Measurements from ENCODE around the gene NPR2. TPM values are rescaled to one million over a fixed set of nuclear protein-coding genes. Genes with fewer than 3 reads are reported as not detected.

NPR2 gene
- total RNA-seq, 3 donors from 2014 or later: 8.8 to 31.8 (median 12.0) TPM

- DNase-seq: peak in 1 of 3 donors; percentile 60
- ATAC-seq: peak; percentile 7
- H3K4me1 ChIP-seq (ENCODE audit: low read depth): peaks cover 44% of the 10 kb centered on the region
- no peaks in the 10 kb centered on the region for H3K9me3 ChIP-seq
- TF ChIP-seq CTCF (IDR thresholded peaks at IDR 0.05): no peak
- H3K36me3 ChIP-seq (ENCODE audit: low read depth): no peaks in the 10 kb centered on the region
- intact Hi-C loops (cut with DNase I, micrococcal nuclease): loop anchor here in 1 of 2 donors (10.0 kb wide), 1 partner anchor 52 kb away; no protein-coding TSS in a partner anchor
- no peak overlapping the region for H3K4me3 ChIP-seq
Observed at GRCh38 chr9:35832814-35833213, 41.4 kb downstream of the NPR2 start.

- Histone ChIP-seq H3K36me3 (ENCODE audit: low read depth) (no peaks in the 10 kb centered on the region), H3K9me3 (no peaks in the 10 kb centered on the region), H3K4me1 (ENCODE audit: low read depth) (peaks cover 39% of the 10 kb centered on the region), H3K4me3 (no peak overlapping the region)
- DNase-seq (peak in 1 of 3 donors; percentile 17), ATAC-seq (no peak)
- intact Hi-C loops (cut with DNase I, micrococcal nuclease): loop anchor here in 1 of 2 donors (10.0 kb wide), 1 partner anchor 50 kb away; no protein-coding TSS in a partner anchor
- no peak for TF ChIP-seq CTCF (IDR thresholded peaks at IDR 0.05)
Observed at GRCh38 chr9:35834260-35835215, 43.1 kb downstream of the NPR2 start.

GRCh38 chr9:35835216-35835632 lies 43.8 kb downstream of the NPR2 start:
- intact Hi-C loops (cut with DNase I, micrococcal nuclease): loop anchor here in 1 of 2 donors (10.0 kb wide), 1 partner anchor 50 kb away; no protein-coding TSS in a partner anchor
- Histone ChIP-seq H3K9me3 (no peaks in the 10 kb centered on the region), H3K4me1 (ENCODE audit: low read depth) (peaks cover 33% of the 10 kb centered on the region), H3K36me3 (ENCODE audit: low read depth) (no peaks in the 10 kb centered on the region), H3K4me3 (no peak overlapping the region)
- peak; percentile 25 for TF ChIP-seq CTCF (IDR thresholded peaks at IDR 0.05)
- peak; percentile 62 to 68 (median 66) for DNase-seq
- peak; percentile 76 for ATAC-seq

GRCh38 chr9:35835766-35836165 lies 44.4 kb downstream of the NPR2 start:
- peak in 1 of 3 donors; percentile 12 for DNase-seq
- no peak overlapping the region for H3K4me3 ChIP-seq
- peaks cover 33% of the 10 kb centered on the region for H3K4me1 ChIP-seq (ENCODE audit: low read depth)
- peak; percentile 7 for ATAC-seq
- no peaks in the 10 kb centered on the region for H3K9me3 ChIP-seq
- intact Hi-C loops (cut with DNase I, micrococcal nuclease): loop anchor here in 1 of 2 donors (10.0 kb wide), 1 partner anchor 49 kb away; no protein-coding TSS in a partner anchor
- no peak for TF ChIP-seq CTCF (IDR thresholded peaks at IDR 0.05)
- no peaks in the 10 kb centered on the region for H3K36me3 ChIP-seq (ENCODE audit: low read depth)

- intact Hi-C loops (cut with DNase I, micrococcal nuclease): loop anchor here in 1 of 2 donors (10.0 kb wide), 1 partner anchor 48 kb away; no protein-coding TSS in a partner anchor
- no peak for TF ChIP-seq CTCF (IDR thresholded peaks at IDR 0.05)
- Histone ChIP-seq H3K9me3 (no peaks in the 10 kb centered on the region), H3K36me3 (ENCODE audit: low read depth) (no peaks in the 10 kb centered on the region), H3K4me1 (ENCODE audit: low read depth) (peaks cover 33% of the 10 kb centered on the region), H3K4me3 (no peak overlapping the region)
- no peak for ATAC-seq
- DNase-seq: no peak
Observed at GRCh38 chr9:35836595-35836994, 45.2 kb downstream of the NPR2 start.
